Hepatocyte (in vitro differentiated cells): ENCODE data around the gene SMC2. TPM values are rescaled to one million over a fixed set of nuclear protein-coding genes. Genes with fewer than 3 reads are reported as not detected.

Source experiments
- DNase-seq: peaks from one replicate; pipeline ENCODE4 v3.0.0-alpha.2; 2016; ENCODE audit warnings: low spot score
- H2AFZ ChIP-seq: fragments of 200-600 bp; sonication (generic); 2 replicates; pipeline ENCODE4 v1.6.0; 2016; ENCODE audit warnings: antibody characterized with exemption, mild to moderate bottlenecking
- H3K27ac ChIP-seq: fragments of 200-600 bp; sonication (generic); 2 replicates; pipeline ENCODE4 v1.5.1; 2016; ENCODE audit warnings: mild to moderate bottlenecking
- H3K27me3 ChIP-seq: fragments of 200-600 bp; sonication (generic); 2 replicates; pipeline ENCODE4 v1.6.1; 2016
- H3K36me3 ChIP-seq: fragments of 200-600 bp; sonication (generic); replicated peaks from 2 replicates; pipeline ENCODE4 v1.5.1; 2016; ENCODE audit warnings: low read depth; ENCODE audit not compliant: insufficient read depth
- H3K4me1 ChIP-seq: fragments of 200-600 bp; sonication (generic); 2 replicates; pipeline ENCODE4 v1.5.1; 2016; ENCODE audit warnings: mild to moderate bottlenecking, moderate library complexity; ENCODE audit not compliant: insufficient read depth
- H3K4me2 ChIP-seq: fragments of 200-600 bp; sonication (generic); 2 replicates; pipeline ENCODE4 v1.6.0; 2016
- H3K4me3 ChIP-seq: fragments of 200-600 bp; sonication (generic); 2 replicates; pipeline ENCODE4 v1.5.1; 2016; ENCODE audit warnings: mild to moderate bottlenecking
- H3K79me2 ChIP-seq: fragments of 200-600 bp; sonication (generic); 2 replicates; pipeline ENCODE4 v1.6.0; 2017; ENCODE audit warnings: mild to moderate bottlenecking
- H3K9me2 ChIP-seq: fragments of 200-600 bp; sonication (generic); replicated peaks from 2 replicates; pipeline ENCODE4 v1.6.0; 2017; ENCODE audit warnings: mild to moderate bottlenecking; ENCODE audit not compliant: insufficient read depth
- H3K9me3 ChIP-seq: fragments of 200-600 bp; sonication (generic); 2 replicates; pipeline ENCODE4 v1.5.1; 2016; ENCODE audit warnings: low read depth, mild to moderate bottlenecking
- H4K20me1 ChIP-seq: fragments of 200-600 bp; sonication (generic); 2 replicates; pipeline ENCODE4 v1.6.0; 2016; ENCODE audit warnings: mild to moderate bottlenecking; ENCODE audit not compliant: insufficient read depth, poor library complexity, severe bottlenecking
- EZH2 ChIP-seq: fragments of 200-600 bp; sonication (generic); IDR thresholded peaks from 2 replicates; pipeline ENCODE4 v1.6.1; 2016; ENCODE audit warnings: antibody characterized with exemption, mild to moderate bottlenecking, borderline replicate concordance
- EZH2phosphoT487 ChIP-seq: fragments of 200-600 bp; sonication (generic); IDR thresholded peaks from one replicate; pipeline ENCODE4 v1.6.1; 2018; ENCODE audit warnings: antibody characterized with exemption, mild to moderate bottlenecking, low read depth, moderate library complexity; ENCODE audit not compliant: unreplicated experiment, severe bottlenecking
- WGBS: methylation state at CpG from one replicate; pipeline ENCODE4 v1.1.6; 2016; ENCODE audit warnings: low lambda C conversion rate; ENCODE audit errors: missing lambda C conversion rate; 5-methylcytosine and 5-hydroxymethylcytosine counted together
- polyA plus RNA-seq: library from polyadenylated mRNA; unstranded; fragments of >200 nt; fragmentation: Nextera tagmentation; extraction: Ambion mirVana; gene quantifications from 2 replicates; pipeline ENCODE4 v1.2.1, GENCODE V29; 2016
- total RNA-seq: library from RNA; depleted of rRNA; stranded (reverse); fragments of >200 nt; gene quantifications from 2 replicates; pipeline ENCODE4 v1.2.3, GENCODE V29; 2014
- TF ChIP-seq, protein P1 (sequence below): fragments of 200-600 bp; sonication (generic); IDR thresholded peaks from 2 replicates; pipeline ENCODE4 v1.5.1; 2016; ENCODE audit warnings: antibody characterized with exemption, mild to moderate bottlenecking; ENCODE audit not compliant: poor library complexity

SMC2 gene
- total and polyA plus RNA-seq, 2 experiments from 2014 or later = 11.5 to 11.8 TPM

DNA sequence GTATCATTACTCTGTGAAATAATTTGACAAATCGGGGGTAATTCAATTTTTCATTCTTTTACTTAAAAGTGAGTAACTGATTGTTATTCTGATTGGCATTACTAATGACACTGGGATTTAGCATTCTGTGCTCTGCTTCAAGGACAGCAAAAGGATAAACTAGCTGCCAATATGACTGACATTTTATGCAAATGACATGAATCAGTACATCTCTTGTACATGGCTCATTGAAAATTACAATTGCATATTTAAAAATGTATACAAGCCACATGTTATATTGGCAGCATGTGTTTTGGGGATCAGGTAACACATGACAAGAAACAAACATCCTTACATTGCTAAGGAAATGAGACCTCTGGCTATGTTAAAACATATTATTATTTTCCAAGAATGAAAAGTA, 79.0 kb downstream of the SMC2 start:
- no peak overlapping the region for H2AFZ ChIP-seq
- H4K20me1 ChIP-seq = no peaks in the 10 kb centered on the region
- no peak for DNase-seq
- H3K4me3 ChIP-seq = no peak overlapping the region
- H3K9me3 ChIP-seq = no peaks in the 10 kb centered on the region
- H3K36me3 ChIP-seq = no peaks in the 10 kb centered on the region
- no peak overlapping the region for H3K4me2 ChIP-seq
- H3K4me1 ChIP-seq = no peaks in the 10 kb centered on the region
- H3K9me2 ChIP-seq = no peaks in the 10 kb centered on the region
- 78% methylated on average over 1 of the region's 1 CpG for WGBS
- no peak overlapping the region for H3K27ac ChIP-seq
- TF ChIP-seq, protein P1, sequence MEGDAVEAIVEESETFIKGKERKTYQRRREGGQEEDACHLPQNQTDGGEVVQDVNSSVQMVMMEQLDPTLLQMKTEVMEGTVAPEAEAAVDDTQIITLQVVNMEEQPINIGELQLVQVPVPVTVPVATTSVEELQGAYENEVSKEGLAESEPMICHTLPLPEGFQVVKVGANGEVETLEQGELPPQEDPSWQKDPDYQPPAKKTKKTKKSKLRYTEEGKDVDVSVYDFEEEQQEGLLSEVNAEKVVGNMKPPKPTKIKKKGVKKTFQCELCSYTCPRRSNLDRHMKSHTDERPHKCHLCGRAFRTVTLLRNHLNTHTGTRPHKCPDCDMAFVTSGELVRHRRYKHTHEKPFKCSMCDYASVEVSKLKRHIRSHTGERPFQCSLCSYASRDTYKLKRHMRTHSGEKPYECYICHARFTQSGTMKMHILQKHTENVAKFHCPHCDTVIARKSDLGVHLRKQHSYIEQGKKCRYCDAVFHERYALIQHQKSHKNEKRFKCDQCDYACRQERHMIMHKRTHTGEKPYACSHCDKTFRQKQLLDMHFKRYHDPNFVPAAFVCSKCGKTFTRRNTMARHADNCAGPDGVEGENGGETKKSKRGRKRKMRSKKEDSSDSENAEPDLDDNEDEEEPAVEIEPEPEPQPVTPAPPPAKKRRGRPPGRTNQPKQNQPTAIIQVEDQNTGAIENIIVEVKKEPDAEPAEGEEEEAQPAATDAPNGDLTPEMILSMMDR = no peak
- no peak for TF ChIP-seq EZH2phosphoT487
- TF ChIP-seq EZH2 = no peak
- no peaks in the 10 kb centered on the region for H3K27me3 ChIP-seq
- H3K79me2 ChIP-seq = no peaks in the 10 kb centered on the region

DNA sequence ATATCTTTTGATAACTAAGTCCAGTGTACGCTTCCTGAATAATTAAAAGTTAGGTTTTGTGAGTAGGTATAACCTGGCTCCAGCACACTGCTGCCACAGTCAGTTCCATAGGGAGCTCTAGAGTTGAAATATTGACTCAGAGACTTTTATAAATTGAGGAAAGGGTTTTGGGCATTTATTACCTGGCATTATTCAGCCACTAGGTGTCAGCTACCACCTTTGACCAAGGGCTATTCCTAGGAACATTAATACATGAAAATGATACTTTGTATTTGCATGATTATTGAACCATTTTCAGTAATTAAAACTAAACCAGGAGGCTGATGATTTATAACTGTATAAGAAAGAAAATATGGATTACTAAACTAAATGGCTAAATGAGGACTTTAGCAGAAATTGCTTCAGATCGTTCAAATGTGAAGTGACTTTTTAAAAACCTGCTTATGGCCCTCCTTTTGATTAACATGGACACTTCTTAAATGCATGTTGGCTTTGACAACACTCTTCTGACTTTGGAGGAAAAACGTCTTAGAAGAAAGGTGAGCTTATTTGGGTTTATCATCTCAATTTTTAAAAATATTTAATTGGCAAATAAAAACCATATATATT, 83.0 kb downstream of the SMC2 start:
- 60% methylated on average over 3 of the region's 3 CpGs for WGBS
- Histone ChIP-seq H3K27me3 (no peaks in the 10 kb centered on the region), H3K9me2 (no peaks in the 10 kb centered on the region), H4K20me1 (no peaks in the 10 kb centered on the region), H3K4me1 (no peaks in the 10 kb centered on the region), H3K9me3 (no peaks in the 10 kb centered on the region), H3K4me2 (no peak overlapping the region), H3K79me2 (no peaks in the 10 kb centered on the region), H3K27ac (no peak overlapping the region), H3K36me3 (no peaks in the 10 kb centered on the region), H2AFZ (no peak overlapping the region), H3K4me3 (no peak overlapping the region)
- TF ChIP-seq, protein P1 = peak; percentile 59
- TF ChIP-seq EZH2 (no peak), EZH2phosphoT487 (no peak)
- DNase-seq = peak; percentile 25

DNA sequence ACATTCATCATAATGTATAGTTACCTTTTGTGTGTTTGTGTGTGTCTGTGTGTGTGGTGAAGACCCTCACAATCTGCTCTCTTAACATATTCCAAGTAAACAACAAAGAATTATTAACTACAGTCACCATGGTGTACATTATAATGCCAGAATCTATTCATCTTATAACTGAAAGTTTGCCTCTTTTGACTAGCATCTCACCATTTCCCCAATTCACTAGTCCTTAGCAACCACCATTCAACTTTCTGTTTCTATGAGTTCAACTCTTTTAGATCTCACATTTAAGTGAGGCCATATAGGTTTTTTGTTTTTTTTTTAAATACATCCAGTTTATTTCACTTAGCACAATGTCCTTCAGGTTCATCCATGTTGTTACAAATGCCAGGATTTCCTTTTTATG, 83.6 kb downstream of the SMC2 start:
- H3K36me3 ChIP-seq = no peaks in the 10 kb centered on the region
- H3K27me3 ChIP-seq = no peaks in the 10 kb centered on the region
- no peaks in the 10 kb centered on the region for H4K20me1 ChIP-seq
- no peak overlapping the region for H2AFZ ChIP-seq
- H3K4me2 ChIP-seq = no peak overlapping the region
- H3K79me2 ChIP-seq = no peaks in the 10 kb centered on the region
- no peak overlapping the region for H3K27ac ChIP-seq
- DNase-seq = no peak
- H3K9me2 ChIP-seq = no peaks in the 10 kb centered on the region
- no peaks in the 10 kb centered on the region for H3K4me1 ChIP-seq
- no peak overlapping the region for H3K4me3 ChIP-seq
- H3K9me3 ChIP-seq = no peaks in the 10 kb centered on the region
- no peak for TF ChIP-seq EZH2phosphoT487
- TF ChIP-seq, protein P1 = no peak
- TF ChIP-seq EZH2 = no peak
